ENCODE measurements around the gene PRRC2C.

The PRRC2C gene

DNA sequence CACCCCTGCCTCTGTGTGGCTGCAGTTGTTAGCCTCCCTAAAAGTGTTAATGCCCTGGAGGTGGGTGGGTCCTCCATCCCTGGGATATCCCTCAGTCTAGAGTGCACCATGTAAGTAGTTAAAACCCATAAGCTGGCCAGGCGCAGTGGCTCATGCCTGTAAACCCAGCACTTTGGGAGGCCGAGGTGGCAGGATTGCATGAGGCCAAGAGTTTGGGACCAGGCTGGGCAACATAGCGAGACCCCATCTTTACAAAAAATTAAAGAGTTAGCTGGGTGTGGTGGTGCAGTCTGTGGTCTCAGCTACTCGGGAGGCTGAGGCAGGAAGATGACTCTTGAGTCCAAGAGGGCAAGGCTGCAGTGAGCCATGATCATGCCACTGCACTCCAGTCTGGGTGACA is 156.9 kb downstream of the PRRC2C start:
- H3K4me1 Mint-ChIP-seq (ENCODE audit: low read depth), result peaks cover 3% of the 10 kb centered on the region
- DNase-seq (ENCODE audit: low spot score), result no peak
- no peaks in the 10 kb centered on the region for H3K9me3 Mint-ChIP-seq

More for the DNA sequence above, 156.9 kb downstream of the PRRC2C start:
- Mint-ChIP-seq H3K27me3 (ENCODE audit: low read depth) (peaks cover 7% of the 10 kb centered on the region), H3K27ac (no peak overlapping the region), H3K4me3 (no peak overlapping the region), H3K36me3 (ENCODE audit: low read depth) (no peaks in the 10 kb centered on the region)

Measured in T-helper 2 cell treated with Interferon-gamma antibody and Interleukin-4, amounts not matched to agents 5 μg/mL and 100 μg/mL, for 36 hours (primary cell).